Upper lobe of left lung (tissue), 4 donors: Measurements from ENCODE around the gene LAMA2.

Source experiments
- POLR2A ChIP-seq, 4 donors: fragments of 450-650 bp; IDR thresholded peaks; one replicate each; pipeline ENCODE4 v1.5.1; 2016 to 2017; ENCODE audit warnings: antibody characterized with exemption in 4 of 4, mild to moderate bottlenecking in 2 of 4
- TF ChIP-seq, protein P1 (sequence below), 6 experiments: fragments of 450-650 bp in 4 of 6; fragments of 200-600 bp in 2 of 6; sonication (generic) in 2 of 6; IDR thresholded peaks; one replicate each; pipeline ENCODE4 v1.5.1; 2016 to 2019; ENCODE audit warnings: antibody characterized with exemption in 6 of 6

DNA sequence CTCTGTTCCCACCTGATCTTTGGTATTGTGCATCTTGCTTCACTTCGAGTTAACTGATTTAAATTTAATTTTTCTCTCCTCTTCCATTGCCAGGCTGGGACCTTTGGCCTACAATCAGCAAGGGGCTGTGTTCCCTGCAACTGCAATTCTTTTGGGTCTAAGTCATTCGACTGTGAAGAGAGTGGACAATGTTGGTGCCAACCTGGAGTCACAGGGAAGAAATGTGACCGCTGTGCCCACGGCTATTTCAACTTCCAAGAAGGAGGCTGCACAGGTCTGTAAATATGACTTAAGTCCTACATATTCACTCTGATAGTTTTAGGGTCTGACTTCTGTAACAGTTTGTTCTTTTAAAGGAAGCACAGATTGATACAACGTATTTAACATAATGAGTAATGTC, 414.7 kb downstream of the LAMA2 start:
- TF ChIP-seq, protein P1, sequence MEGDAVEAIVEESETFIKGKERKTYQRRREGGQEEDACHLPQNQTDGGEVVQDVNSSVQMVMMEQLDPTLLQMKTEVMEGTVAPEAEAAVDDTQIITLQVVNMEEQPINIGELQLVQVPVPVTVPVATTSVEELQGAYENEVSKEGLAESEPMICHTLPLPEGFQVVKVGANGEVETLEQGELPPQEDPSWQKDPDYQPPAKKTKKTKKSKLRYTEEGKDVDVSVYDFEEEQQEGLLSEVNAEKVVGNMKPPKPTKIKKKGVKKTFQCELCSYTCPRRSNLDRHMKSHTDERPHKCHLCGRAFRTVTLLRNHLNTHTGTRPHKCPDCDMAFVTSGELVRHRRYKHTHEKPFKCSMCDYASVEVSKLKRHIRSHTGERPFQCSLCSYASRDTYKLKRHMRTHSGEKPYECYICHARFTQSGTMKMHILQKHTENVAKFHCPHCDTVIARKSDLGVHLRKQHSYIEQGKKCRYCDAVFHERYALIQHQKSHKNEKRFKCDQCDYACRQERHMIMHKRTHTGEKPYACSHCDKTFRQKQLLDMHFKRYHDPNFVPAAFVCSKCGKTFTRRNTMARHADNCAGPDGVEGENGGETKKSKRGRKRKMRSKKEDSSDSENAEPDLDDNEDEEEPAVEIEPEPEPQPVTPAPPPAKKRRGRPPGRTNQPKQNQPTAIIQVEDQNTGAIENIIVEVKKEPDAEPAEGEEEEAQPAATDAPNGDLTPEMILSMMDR (IDR thresholded peaks at IDR 0.05), result no peak
- TF ChIP-seq POLR2A (IDR thresholded peaks at IDR 0.05), result no peak
